ENCODE data around the gene DPT. TPM values are rescaled to one million over a fixed set of nuclear protein-coding genes. Genes with fewer than 3 reads are reported as not detected.

Gene DPT
- total RNA-seq, 1 donor from 2014 or later = 13.0 TPM

GRCh38 chr1:168714012-168714411 is 15.0 kb downstream of the DPT start:
- H3K27me3 Mint-ChIP-seq (ENCODE audit: low read depth) = no peaks in the 10 kb centered on the region
- H3K36me3 Mint-ChIP-seq (ENCODE audit: low read depth) = no peaks in the 10 kb centered on the region
- H3K4me3 Mint-ChIP-seq (ENCODE audit: unreplicated experiment) = no peak overlapping the region
- H3K9me3 Mint-ChIP-seq (ENCODE audit: low read depth) = no peaks in the 10 kb centered on the region
- DNase-seq (ENCODE audit: low spot score) = no peak
- TF ChIP-seq CTCF (IDR thresholded peaks at IDR 0.05) = no peak
- no peak overlapping the region for H3K27ac Mint-ChIP-seq (ENCODE audit: unreplicated experiment)
- H3K4me1 Mint-ChIP-seq (ENCODE audit: low read depth) = peaks cover 30% of the 10 kb centered on the region

GRCh38 chr1:168709405-168710363 is 19.3 kb downstream of the DPT start:
- H3K4me1 Mint-ChIP-seq (ENCODE audit: low read depth) = peaks cover 40% of the 10 kb centered on the region
- no peaks in the 10 kb centered on the region for H3K27me3 Mint-ChIP-seq (ENCODE audit: low read depth)
- H3K36me3 Mint-ChIP-seq (ENCODE audit: low read depth) = no peaks in the 10 kb centered on the region
- DNase-seq (ENCODE audit: low spot score) = no peak
- peaks cover 7% of the 10 kb centered on the region for H3K9me3 Mint-ChIP-seq (ENCODE audit: low read depth)
- peak overlapping the region; percentile 57 for H3K4me3 Mint-ChIP-seq (ENCODE audit: unreplicated experiment)
- peak overlapping the region; percentile 100 for H3K27ac Mint-ChIP-seq (ENCODE audit: unreplicated experiment)
- peak; percentile 29 for TF ChIP-seq CTCF (IDR thresholded peaks at IDR 0.05)

GRCh38 chr1:168708698-168709404 is 20.2 kb downstream of the DPT start:
- Mint-ChIP-seq H3K27ac (ENCODE audit: unreplicated experiment) (peak overlapping the region; percentile 100), H3K36me3 (ENCODE audit: low read depth) (no peaks in the 10 kb centered on the region), H3K4me3 (ENCODE audit: unreplicated experiment) (no peak overlapping the region), H3K27me3 (ENCODE audit: low read depth) (no peaks in the 10 kb centered on the region), H3K4me1 (ENCODE audit: low read depth) (peaks cover 48% of the 10 kb centered on the region), H3K9me3 (ENCODE audit: low read depth) (peaks cover 7% of the 10 kb centered on the region)
- TF ChIP-seq CTCF (IDR thresholded peaks at IDR 0.05) = no peak
- no peak for DNase-seq (ENCODE audit: low spot score)

- peak overlapping the region; percentile 55 for H3K27ac Mint-ChIP-seq (ENCODE audit: unreplicated experiment)
- DNase-seq (ENCODE audit: low spot score) = no peak
- peaks cover 50% of the 10 kb centered on the region for H3K4me1 Mint-ChIP-seq (ENCODE audit: low read depth)
- no peaks in the 10 kb centered on the region for H3K36me3 Mint-ChIP-seq (ENCODE audit: low read depth)
- no peak for TF ChIP-seq CTCF (IDR thresholded peaks at IDR 0.05)
- no peaks in the 10 kb centered on the region for H3K27me3 Mint-ChIP-seq (ENCODE audit: low read depth)
- no peak overlapping the region for H3K4me3 Mint-ChIP-seq (ENCODE audit: unreplicated experiment)
- H3K9me3 Mint-ChIP-seq (ENCODE audit: low read depth) = peaks cover 7% of the 10 kb centered on the region
Observed at GRCh38 chr1:168706391-168706992, 22.5 kb downstream of the DPT start.

All from chondrocyte (in vitro differentiated cells).